ENCODE results near the gene CLIC1.

DNA sequence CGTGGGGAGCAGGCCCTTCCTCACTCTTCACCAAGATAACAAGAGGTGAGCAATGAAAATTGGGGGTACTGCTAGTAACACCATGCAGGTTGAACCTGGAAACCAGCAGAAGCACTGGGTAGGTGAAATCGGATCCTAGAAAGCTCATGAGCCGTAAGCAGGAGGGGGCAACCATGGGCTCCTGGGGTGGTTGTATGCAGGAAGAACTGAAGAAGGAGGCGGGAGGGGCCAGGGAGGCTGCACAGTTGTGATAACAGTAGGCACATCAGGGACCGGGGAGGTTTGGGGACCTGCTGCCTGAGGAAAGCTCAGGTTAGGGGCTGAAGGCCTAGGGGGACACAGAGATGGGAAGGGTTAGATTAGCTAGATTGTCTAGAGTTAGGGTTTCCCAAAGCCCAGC, 49.8 kb downstream of the CLIC1 start:
- TF ChIP-seq, protein P1, sequence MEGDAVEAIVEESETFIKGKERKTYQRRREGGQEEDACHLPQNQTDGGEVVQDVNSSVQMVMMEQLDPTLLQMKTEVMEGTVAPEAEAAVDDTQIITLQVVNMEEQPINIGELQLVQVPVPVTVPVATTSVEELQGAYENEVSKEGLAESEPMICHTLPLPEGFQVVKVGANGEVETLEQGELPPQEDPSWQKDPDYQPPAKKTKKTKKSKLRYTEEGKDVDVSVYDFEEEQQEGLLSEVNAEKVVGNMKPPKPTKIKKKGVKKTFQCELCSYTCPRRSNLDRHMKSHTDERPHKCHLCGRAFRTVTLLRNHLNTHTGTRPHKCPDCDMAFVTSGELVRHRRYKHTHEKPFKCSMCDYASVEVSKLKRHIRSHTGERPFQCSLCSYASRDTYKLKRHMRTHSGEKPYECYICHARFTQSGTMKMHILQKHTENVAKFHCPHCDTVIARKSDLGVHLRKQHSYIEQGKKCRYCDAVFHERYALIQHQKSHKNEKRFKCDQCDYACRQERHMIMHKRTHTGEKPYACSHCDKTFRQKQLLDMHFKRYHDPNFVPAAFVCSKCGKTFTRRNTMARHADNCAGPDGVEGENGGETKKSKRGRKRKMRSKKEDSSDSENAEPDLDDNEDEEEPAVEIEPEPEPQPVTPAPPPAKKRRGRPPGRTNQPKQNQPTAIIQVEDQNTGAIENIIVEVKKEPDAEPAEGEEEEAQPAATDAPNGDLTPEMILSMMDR (IDR thresholded peaks at IDR 0.05 in 2 of 3, conservative IDR thresholded peaks at IDR 0.05 in 1 of 3; ENCODE audit: control insufficient read depth in 2 of 3, extremely low read depth in 1 of 3, insufficient read depth in 1 of 3, low read depth in 3 of 3, low read length in 3 of 3) = no peak
- TF ChIP-seq BHLHE40 (IDR thresholded peaks at IDR 0.05; ENCODE audit: borderline replicate concordance in 1 of 2, low read depth in 2 of 2, low read length in 1 of 2) = no peak

Measured in GM12878 (cell line).